ENCODE data around the gene PSTK. TPM values are rescaled to one million over a fixed set of nuclear protein-coding genes. Genes with fewer than 3 reads are reported as not detected.

Gene PSTK
- total and polyA plus RNA-seq, 10 of the 15 experiments (the other 5 are each of a cell fraction or from before 2014, with no cell fraction given) = 1.8 to 7.1 (median 3.4) TPM

DNA sequence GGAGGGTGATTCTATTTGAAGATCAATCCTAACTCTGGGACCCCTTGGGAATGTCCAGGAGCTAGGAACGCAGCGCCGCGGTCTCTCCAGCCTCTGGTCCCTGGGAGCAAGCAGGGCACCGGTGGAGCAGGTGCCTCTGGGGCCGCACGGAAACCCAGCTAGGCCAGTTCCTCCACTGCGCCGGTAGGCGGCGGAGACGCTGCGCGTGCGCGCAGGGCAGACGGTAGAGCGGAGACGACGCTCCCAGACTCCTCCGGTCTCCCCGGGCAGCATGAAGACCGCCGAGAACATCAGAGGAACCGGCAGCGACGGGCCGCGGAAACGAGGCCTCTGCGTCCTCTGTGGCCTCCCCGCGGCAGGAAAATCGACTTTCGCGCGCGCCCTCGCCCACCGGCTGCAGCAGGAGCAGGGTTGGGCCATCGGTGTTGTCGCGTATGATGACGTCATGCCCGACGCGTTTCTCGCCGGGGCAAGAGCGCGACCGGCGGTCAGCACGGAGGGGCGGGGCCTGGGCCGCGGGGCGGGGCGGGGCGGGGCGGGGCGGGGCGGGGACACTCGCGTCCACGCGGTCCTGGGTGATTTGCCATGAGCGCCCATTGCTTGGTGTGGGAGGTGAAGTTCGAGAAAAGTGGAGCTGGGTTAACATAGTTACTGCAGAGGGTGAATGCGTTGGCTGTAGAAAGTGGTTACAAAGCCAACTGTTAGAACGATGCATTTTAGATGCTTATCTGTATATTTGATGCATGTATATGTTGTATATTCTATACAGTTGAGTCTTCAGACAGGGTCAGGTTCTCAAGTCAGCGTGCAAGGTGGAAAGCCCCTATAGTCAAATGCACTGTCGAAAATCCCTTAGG, at the start of gene PSTK (continued):
- TF ChIP-seq, protein P1, sequence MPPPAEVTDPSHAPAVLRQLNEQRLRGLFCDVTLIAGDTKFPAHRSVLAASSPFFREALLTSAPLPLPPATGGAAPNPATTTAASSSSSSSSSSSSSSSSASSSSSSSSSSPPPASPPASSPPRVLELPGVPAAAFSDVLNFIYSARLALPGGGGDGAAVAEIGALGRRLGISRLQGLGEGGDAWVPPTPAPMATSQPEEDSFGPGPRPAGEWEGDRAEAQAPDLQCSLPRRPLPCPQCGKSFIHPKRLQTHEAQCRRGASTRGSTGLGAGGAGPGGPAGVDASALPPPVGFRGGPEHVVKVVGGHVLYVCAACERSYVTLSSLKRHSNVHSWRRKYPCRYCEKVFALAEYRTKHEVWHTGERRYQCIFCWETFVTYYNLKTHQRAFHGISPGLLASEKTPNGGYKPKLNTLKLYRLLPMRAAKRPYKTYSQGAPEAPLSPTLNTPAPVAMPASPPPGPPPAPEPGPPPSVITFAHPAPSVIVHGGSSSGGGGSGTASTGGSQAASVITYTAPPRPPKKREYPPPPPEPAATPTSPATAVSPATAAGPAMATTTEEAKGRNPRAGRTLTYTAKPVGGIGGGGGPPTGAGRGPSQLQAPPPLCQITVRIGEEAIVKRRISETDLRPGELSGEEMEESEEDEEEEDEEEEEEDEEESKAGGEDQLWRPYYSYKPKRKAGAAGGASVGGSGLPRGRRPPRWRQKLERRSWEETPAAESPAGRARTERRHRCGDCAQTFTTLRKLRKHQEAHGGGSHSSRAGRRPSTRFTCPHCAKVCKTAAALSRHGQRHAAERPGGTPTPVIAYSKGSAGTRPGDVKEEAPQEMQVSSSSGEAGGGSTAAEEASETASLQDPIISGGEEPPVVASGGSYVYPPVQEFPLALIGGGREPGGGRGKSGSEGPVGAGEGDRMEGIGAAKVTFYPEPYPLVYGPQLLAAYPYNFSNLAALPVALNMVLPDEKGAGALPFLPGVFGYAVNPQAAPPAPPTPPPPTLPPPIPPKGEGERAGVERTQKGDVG (CRISPR knock-in tag; IDR thresholded peaks at IDR 0.05) = no peak
- TF ChIP-seq HDGF (IDR thresholded peaks at IDR 0.05) (peak; percentile 93), CREB1 (IDR thresholded peaks at IDR 0.05; ENCODE audit: low read depth) (peak; percentile 99), IKZF1 (conservative IDR thresholded peaks at IDR 0.05) (peak; percentile 91), FOS (IDR thresholded peaks at IDR 0.05; ENCODE audit: borderline replicate concordance, extremely low read depth, insufficient read length) (no peak), IRF4 (IDR thresholded peaks at IDR 0.05; ENCODE audit: low read depth, low read length) (no peak), TCF3 (IDR thresholded peaks at IDR 0.05; ENCODE audit: borderline replicate concordance, insufficient read depth, low read depth, low read length) (peak; percentile 79; the same call in 1 of the 2 replicates), ZNF384 (IDR thresholded peaks at IDR 0.05; ENCODE audit: borderline replicate concordance, low read depth, low read length) (no peak), STAT1 (conservative IDR thresholded peaks at IDR 0.05) (peak; percentile 77; the same call in 1 of the 2 replicates), NR2F1 (conservative IDR thresholded peaks at IDR 0.05) (peak; percentile 63; the same call in 1 of the 2 replicates), NRF1 (conservative IDR thresholded peaks at IDR 0.05; ENCODE audit: low read depth, low read length) (peak; percentile 81), SMC3 (IDR thresholded peaks at IDR 0.05; ENCODE audit: borderline replicate concordance, low read length) (peak; percentile 35; the same call in 1 of the 2 replicates), NFXL1 (IDR thresholded peaks at IDR 0.05; ENCODE audit: borderline replicate concordance) (no peak), MYC (IDR thresholded peaks at IDR 0.05; ENCODE audit: insufficient read depth, insufficient read length, insufficient replicate concordance, low read length, severe bottlenecking) (no peak), TCF7 (IDR thresholded peaks at IDR 0.05; ENCODE audit: borderline replicate concordance) (no peak), SUPT20H (IDR thresholded peaks at IDR 0.05; ENCODE audit: borderline replicate concordance, control insufficient read depth, low read depth, low read length) (no peak), ATF7 (IDR thresholded peaks at IDR 0.05; ENCODE audit: low read depth) (peak; percentile 99), EED (IDR thresholded peaks at IDR 0.05; ENCODE audit: low read depth) (peak; percentile 49; the same call in 1 of the 2 replicates), SIN3A (IDR thresholded peaks at IDR 0.05; ENCODE audit: low read depth, low read length) (0 out of 2 replicates have a peak, but pooled peaks have one; percentile 41), SREBF2 (IDR thresholded peaks at IDR 0.05; ENCODE audit: low read length) (no peak), MEF2B (IDR thresholded peaks at IDR 0.05; ENCODE audit: partially characterized antibody, poor library complexity, severe bottlenecking) (no peak), NBN (IDR thresholded peaks at IDR 0.05) (peak; percentile 100), CEBPB (IDR thresholded peaks at IDR 0.05; ENCODE audit: borderline replicate concordance in 1 of 2, low read depth in 2 of 2, low read length in 2 of 2) (no peak)
- TF ChIP-seq, protein P2, sequence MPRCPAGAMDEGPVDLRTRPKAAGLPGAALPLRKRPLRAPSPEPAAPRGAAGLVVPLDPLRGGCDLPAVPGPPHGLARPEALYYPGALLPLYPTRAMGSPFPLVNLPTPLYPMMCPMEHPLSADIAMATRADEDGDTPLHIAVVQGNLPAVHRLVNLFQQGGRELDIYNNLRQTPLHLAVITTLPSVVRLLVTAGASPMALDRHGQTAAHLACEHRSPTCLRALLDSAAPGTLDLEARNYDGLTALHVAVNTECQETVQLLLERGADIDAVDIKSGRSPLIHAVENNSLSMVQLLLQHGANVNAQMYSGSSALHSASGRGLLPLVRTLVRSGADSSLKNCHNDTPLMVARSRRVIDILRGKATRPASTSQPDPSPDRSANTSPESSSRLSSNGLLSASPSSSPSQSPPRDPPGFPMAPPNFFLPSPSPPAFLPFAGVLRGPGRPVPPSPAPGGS (IDR thresholded peaks at IDR 0.05; ENCODE audit: borderline replicate concordance, insufficient read depth, low read depth, low read length, poor library complexity, severe bottlenecking) = no peak
- TF ChIP-seq, protein P3, sequence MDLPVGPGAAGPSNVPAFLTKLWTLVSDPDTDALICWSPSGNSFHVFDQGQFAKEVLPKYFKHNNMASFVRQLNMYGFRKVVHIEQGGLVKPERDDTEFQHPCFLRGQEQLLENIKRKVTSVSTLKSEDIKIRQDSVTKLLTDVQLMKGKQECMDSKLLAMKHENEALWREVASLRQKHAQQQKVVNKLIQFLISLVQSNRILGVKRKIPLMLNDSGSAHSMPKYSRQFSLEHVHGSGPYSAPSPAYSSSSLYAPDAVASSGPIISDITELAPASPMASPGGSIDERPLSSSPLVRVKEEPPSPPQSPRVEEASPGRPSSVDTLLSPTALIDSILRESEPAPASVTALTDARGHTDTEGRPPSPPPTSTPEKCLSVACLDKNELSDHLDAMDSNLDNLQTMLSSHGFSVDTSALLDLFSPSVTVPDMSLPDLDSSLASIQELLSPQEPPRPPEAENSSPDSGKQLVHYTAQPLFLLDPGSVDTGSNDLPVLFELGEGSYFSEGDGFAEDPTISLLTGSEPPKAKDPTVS (IDR thresholded peaks at IDR 0.05; ENCODE audit: low read depth, low read length) = no peak

Data from GM12878 (cell line).